ENCODE data around the gene MLLT3.

MLLT3 gene

GRCh38 chr9:20480249-20480648 is 142.1 kb downstream of the MLLT3 start:
- no peak for DNase-seq (ENCODE audit: low read depth in 1 of 2, low spot score in 1 of 2)

DNA sequence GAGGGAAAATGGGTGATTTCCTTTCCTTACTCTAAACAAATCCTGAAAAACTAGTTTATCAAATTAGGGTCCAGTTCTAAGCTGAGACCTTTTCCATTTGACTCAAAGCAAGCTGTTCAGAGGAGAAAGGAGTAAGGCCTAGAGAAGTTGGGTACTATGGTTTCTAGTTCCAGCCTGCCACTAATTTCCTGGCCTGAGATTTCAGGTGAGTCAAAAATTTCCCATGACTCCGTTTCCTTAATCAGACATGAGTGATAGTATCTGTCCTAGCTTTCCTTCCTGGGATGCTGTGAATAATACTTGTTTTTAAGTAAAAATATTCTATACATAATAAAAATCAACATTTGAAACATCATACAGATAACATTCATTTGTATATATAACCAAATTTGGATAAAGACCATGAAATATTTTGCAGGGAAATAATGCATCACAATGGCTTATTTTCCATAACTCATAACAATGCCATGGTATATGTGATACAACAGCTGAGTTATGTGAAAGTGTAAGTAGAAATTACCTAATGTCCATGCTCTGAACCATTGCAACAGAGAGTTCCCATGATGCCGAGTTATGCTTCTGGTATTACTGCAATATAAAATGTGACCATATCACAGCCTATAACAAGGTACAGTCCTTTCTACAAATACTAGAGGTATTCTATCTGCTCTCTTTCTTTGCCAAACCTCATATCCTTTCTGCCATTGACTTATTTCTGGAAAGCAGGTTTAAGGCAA is 142.7 kb downstream of the MLLT3 start:
- no peak for DNase-seq (ENCODE audit: low read depth in 1 of 2, low spot score in 1 of 2)

DNA sequence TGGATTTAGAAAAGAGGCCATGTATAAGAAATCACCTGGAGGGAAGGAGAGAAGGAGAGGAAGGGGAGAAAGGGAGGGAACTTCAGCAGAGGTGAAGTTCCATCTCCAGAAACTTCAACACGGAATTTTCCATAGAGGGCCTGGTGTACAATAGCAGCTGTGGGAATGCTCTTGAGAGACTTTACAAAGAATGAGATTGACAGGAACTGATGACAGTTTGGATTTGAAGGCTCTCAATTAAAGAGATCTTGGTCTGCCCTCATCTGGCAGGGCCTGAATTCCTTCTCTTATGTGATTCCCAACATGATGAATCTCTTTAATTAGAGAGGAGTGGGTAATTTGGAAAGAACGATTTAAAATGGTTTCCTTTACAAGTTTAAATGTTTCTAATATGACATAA is 143.5 kb downstream of the MLLT3 start:
- DNase-seq (ENCODE audit: low read depth in 1 of 2, low spot score in 1 of 2): no peak

GRCh38 chr9:20477940-20478620 is 144.2 kb downstream of the MLLT3 start:
- DNase-seq (ENCODE audit: low read depth in 1 of 2, low spot score in 1 of 2): no peak

- no peak for DNase-seq (ENCODE audit: low read depth in 1 of 2, low spot score in 1 of 2)
These were observed 145.3 kb downstream of the MLLT3 start for GRCh38 chr9:20476912-20477521.

GRCh38 chr9:20474496-20474895 is 147.8 kb downstream of the MLLT3 start:
- no peak for DNase-seq (ENCODE audit: low read depth in 1 of 2, low spot score in 1 of 2)

DNA sequence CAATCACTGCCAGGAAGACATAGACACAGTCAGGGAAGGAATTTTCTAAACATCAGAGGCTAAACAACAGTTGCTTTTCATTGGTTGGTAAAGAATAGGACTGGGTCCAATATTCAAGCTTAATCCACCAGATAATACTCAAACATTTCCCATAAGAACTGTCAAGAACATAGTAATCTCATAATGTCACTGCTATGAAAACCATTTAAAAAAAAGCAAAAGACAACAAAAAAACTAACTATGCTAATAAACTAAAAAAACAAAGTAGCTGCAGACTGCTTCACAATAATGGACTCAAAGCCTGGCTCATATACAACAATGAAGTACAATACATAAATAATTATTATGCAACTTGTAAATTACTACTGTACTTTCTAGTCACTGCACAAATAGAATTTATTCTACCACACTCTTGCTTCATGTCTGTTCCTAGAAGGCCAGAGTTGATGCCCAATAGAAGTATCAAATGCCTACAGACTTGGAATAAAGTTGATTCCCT is 148.7 kb downstream of the MLLT3 start:
- DNase-seq (ENCODE audit: low read depth in 1 of 2, low spot score in 1 of 2): no peak

DNA sequence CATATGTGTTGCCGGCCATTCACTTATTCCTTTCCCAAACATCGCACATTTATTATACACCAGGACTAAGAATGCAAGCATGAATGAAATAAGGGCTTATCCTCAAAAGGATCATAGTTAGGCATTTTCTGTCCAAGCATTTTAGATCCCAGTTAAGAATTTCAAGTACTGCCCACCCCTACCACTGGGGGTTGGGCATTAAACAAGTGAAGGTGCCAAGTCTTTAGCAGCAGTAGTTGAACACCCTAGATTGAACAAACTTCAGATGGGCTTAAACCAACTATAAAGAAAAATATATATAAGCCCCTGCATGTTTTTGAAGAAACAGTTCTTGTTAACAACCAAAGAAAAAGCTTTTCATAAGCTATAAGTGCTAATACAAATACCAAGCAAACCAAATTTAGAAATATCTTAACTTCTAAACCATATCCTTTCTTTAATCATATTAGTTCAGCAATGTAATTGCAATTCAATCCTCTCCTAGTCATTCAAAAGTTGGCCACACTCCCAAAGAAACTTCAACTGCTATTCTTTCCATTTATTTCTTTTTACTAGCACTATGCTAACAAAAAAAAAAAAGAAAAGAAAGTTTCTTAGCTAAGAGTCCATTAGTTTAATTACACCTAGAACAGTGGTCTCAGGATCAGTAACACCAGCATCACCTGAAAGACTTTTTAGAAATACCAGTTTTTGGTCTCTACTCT is 149.8 kb downstream of the MLLT3 start:
- DNase-seq (ENCODE audit: low read depth in 1 of 2, low spot score in 1 of 2): no peak

DNA sequence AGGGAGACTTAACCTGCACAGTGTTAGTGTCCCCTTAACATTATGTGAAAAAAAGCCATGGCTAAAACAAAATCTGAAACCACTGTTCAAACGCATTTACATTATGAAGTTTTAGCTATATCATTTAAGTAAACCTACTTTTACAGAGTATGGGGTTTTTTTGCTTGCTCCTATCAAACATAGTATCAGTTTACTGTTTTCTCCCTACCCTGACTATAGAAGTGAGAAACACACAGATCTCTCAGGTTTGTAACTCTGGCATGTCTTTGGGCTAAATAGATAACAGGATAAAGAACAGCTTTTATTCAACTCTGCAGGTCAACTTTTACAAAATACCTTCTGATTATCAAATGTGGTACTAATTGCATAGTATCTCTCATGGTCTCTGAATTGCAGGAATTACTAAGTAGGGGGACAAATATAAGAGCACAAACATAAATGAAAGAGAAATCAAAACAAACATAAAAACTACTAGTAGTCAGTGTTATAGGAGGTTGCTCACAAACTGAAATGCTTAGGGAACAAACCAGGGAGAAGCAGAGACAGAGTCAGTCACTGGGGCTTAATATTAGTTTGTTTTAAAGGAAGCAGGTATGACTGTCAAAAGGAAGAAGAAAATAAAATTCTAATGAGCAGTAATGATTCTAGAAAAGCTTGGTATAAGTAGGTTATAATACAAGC is 155.8 kb downstream of the MLLT3 start:
- DNase-seq (ENCODE audit: low read depth in 1 of 2, low spot score in 1 of 2): no peak

GRCh38 chr9:20464242-20464641 is 158.1 kb downstream of the MLLT3 start:
- DNase-seq (ENCODE audit: low read depth in 1 of 2, low spot score in 1 of 2): no peak

DNA sequence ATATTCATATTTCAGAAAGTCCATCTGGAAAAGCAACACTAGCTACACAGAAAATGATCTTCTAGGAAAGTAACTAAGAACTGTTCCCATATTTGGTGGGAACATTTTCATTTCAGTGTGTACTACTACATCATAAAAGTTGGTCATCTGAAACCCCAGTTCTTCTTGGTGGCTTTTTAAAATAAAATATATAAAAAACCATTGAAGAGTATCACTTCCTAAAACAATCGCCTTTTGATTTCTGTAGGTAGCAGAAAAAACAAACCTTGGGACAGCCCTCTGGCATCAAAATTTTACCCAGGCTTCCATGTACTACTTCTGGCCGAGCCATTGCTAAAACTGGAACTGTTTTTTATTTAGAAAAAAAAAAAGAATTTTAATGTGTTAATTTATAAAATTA is 158.5 kb downstream of the MLLT3 start:
- no peak for DNase-seq (ENCODE audit: low read depth in 1 of 2, low spot score in 1 of 2)

DNA sequence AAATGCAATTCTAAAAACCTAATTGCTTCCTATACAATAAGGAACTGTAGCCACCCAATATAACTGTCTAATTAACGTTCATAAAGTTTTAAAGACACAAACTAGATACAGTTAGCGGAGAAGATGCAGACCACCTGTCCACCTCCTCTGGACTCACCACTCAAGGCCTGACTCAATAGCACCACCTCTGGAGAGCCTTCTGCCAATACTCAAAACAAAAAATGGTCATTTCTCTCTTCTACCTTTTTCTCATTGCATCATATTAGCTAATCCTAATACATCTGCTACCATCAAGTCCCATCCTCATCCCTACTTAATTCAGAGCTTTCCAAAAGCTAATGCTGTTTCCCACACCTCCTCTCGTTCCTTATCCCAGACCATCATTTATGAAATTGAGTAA is 159.9 kb downstream of the MLLT3 start:
- DNase-seq (ENCODE audit: low read depth in 1 of 2, low spot score in 1 of 2): no peak

DNA sequence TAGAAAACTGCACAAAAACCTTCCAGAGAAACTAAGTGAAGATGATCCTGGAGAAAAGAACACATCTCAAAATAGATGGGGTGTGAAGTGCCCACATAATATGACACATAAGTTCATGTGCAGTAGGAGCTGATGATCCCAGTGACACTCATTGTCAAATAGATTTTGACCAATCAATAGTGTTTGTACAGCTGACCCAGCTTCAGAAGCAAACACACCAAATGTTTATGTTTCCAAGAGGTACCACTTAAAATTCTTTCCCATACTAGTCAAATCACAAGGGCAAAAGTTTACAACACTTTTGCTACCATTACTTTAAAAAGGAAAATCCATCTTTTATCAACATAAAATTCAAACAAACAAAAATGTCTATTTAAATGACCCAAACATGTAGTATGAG is 175.0 kb downstream of the MLLT3 start:
- no peak for DNase-seq (ENCODE audit: low read depth in 1 of 2, low spot score in 1 of 2)

GRCh38 chr9:20446248-20446647 is 176.1 kb downstream of the MLLT3 start:
- DNase-seq (ENCODE audit: low read depth in 1 of 2, low spot score in 1 of 2): no peak

DNA sequence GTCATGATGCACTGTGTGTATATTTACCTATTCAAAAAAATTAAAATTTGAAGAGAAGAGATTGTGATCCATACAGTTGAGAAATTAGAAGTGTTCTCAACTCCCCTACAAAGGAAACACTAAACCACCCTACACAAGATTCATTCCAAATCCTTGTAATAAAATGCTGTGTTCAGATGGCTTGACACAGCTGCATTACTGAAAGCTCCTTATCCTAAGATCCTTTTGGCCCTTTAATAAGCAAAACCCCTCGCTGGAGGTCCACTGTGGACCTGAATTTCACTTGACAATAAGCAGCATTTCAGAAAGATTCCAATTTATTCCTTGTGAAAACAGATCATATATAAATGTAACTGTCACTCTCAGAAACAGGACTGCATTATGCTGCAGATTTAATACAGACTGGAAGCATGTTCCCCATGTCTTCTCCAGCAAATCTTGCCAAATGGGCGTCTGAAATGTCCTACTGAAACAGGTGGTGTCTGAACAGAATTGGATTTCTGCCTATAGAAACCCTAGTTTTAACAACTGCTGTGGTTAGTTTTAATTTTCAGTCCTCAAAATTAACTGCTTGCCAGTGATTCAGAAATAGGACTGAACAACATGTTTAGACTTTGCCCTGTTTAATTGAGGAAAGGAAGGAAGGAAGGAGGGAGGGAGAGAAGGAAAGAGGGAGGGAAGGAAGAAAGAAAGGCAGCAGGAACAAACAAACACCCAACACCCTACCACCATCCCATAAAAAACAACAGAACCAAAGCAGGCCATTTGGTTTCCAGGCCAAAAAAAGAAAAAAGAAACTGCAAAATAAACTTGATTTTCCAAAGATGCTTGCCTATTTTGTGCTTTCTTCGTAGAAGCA is 179.6 kb downstream of the MLLT3 start:
- no peak for DNase-seq (ENCODE audit: low read depth in 1 of 2, low spot score in 1 of 2)

DNA sequence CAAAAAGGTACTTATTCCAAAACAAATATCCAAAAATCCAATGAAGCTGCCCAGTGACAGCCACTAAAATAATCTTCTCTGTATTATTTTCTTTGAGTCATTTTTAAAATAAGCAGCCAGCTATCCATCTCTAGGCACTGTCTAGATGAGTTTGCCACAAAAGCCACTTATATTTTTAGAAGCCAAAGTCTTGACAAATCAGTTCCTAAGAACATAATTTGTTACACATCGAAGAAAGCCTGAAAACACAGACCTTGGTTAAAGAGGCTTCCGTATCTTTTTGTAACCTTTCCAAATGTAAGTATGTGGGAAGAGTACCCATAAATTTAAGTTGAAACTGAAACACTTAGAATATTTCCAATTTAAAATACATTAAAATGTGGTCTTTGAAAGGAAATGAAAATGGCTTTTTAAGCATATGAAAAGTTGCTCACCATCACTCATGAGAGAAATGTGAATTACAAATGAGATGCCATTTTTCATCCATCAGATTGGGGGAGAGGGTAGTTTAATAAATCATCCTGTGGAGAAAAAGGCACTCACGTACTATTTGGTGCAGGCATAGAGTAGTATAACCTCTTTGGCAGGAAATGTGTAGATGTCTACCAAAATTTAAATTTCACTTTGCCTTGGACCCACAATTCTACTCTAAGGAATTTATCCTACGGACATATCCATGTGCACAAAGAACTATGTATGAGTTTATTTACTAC is 180.4 kb downstream of the MLLT3 start:
- no peak for DNase-seq (ENCODE audit: low read depth in 1 of 2, low spot score in 1 of 2)

- DNase-seq (ENCODE audit: low read depth in 1 of 2, low spot score in 1 of 2): no peak
These were observed 181.1 kb downstream of the MLLT3 start for GRCh38 chr9:20441166-20441565.

DNA sequence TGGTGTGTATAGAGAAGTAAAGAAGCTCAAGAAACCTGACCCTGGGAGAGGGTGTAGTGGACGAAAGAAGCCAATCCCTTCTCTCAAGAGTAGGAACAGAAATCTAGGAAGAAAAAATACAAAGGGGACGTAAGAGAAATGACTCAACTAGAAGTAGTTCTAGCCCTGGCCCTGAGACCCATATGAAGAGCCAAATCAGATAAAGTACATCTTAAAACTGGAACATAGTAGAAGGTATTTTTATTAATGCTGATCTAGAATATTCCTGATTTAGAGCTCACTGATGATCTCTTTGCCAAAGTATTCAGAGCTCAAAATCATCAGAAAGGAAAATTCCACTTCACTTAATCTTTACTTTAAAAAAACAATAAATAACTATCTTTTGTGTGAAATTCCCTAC is 184.8 kb downstream of the MLLT3 start:
- DNase-seq (ENCODE audit: low read depth in 1 of 2, low spot score in 1 of 2): no peak

DNA sequence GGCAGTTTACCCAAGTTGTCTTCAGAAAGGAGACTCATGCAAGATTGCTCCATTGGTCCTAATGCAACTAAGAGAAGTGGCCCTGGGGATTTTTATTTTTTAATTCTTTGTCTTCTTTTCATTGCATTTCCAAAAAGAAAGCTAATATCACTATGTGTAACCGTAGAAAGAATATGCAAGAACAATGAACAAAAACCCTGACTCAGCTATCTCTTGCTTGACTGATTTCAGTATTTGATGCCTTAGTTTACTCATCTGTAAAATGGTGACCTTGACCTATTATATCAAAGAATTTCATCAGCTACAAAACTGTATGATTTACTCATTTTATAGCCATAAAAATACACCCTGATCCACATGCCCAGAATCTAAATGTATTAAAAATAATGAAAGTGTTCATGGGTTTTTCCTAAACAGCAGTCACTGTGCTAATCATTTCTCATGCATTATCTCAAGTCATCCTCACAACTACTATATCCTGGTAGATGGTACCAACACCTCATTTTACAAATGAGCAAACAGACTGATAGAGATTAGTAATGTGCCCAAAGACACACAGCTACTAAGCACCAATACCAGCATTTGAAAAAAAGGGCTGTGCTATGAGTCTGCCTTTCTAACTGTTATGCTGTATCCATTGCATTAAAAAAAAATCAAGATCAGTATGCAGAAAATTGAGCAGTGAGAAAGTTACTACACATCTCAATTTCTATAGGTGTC is 185.7 kb downstream of the MLLT3 start:
- DNase-seq (ENCODE audit: low read depth in 1 of 2, low spot score in 1 of 2): no peak
